CD4-positive, alpha-beta T cell treated with Interleukin-10 for 1 hour (primary cell): ENCODE results near the gene ITGBL1.
A peak's percentile ranks its signal among the peaks of the same experiment; 100 is the strongest.

Experiments used
- DNase-seq: peaks from one replicate; pipeline ENCODE4 v3.0.0-alpha.2; 2020

Gene ITGBL1

GRCh38 chr13:101639711-101640110 is 187.2 kb downstream of the ITGBL1 start:
- DNase-seq = no peak

GRCh38 chr13:101640788-101641400 is 188.4 kb downstream of the ITGBL1 start:
- no peak for DNase-seq

- DNase-seq = no peak
Measured at GRCh38 chr13:101645871-101646270, 193.4 kb downstream of the ITGBL1 start.

GRCh38 chr13:101647760-101648159 is 195.3 kb downstream of the ITGBL1 start:
- DNase-seq = no peak

- DNase-seq = no peak
Measured at GRCh38 chr13:101648766-101649487, 196.5 kb downstream of the ITGBL1 start.

- DNase-seq = no peak
Measured at GRCh38 chr13:101649488-101650126, 197.1 kb downstream of the ITGBL1 start.

- DNase-seq = no peak
Measured at GRCh38 chr13:101654883-101655282, 202.4 kb downstream of the ITGBL1 start.

GRCh38 chr13:101655435-101655834 is 203.0 kb downstream of the ITGBL1 start:
- DNase-seq = no peak

GRCh38 chr13:101660711-101661110 is 208.2 kb downstream of the ITGBL1 start:
- DNase-seq = no peak

GRCh38 chr13:101661839-101662238 is 209.4 kb downstream of the ITGBL1 start:
- DNase-seq = no peak

GRCh38 chr13:101673360-101674105 is 221.1 kb downstream of the ITGBL1 start:
- no peak for DNase-seq

- no peak for DNase-seq
Measured at GRCh38 chr13:101681834-101682233, 229.4 kb downstream of the ITGBL1 start.

GRCh38 chr13:101686003-101686402 is 233.5 kb downstream of the ITGBL1 start:
- no peak for DNase-seq

- no peak for DNase-seq
Measured at GRCh38 chr13:101690871-101691270, 238.4 kb downstream of the ITGBL1 start.

- DNase-seq = no peak
Measured at GRCh38 chr13:101691341-101691860, 238.9 kb downstream of the ITGBL1 start.

GRCh38 chr13:101695870-101696516 is 243.5 kb downstream of the ITGBL1 start:
- no peak for DNase-seq

GRCh38 chr13:101697745-101698144 is 245.3 kb downstream of the ITGBL1 start:
- DNase-seq = no peak

GRCh38 chr13:101698400-101698799 is 245.9 kb downstream of the ITGBL1 start:
- DNase-seq = no peak

GRCh38 chr13:101700598-101700997 is 248.1 kb downstream of the ITGBL1 start:
- no peak for DNase-seq

- DNase-seq = no peak
Measured at GRCh38 chr13:101703081-101703480, 250.6 kb downstream of the ITGBL1 start.

GRCh38 chr13:101703838-101704237 is 251.4 kb downstream of the ITGBL1 start:
- no peak for DNase-seq

- peak; percentile 15 for DNase-seq
Measured at GRCh38 chr13:101706651-101707050, 254.2 kb downstream of the ITGBL1 start.

GRCh38 chr13:101707659-101708058 is 255.2 kb downstream of the ITGBL1 start:
- DNase-seq = no peak
